ENCODE measurements around the gene MAP4.

Gene MAP4

DNA sequence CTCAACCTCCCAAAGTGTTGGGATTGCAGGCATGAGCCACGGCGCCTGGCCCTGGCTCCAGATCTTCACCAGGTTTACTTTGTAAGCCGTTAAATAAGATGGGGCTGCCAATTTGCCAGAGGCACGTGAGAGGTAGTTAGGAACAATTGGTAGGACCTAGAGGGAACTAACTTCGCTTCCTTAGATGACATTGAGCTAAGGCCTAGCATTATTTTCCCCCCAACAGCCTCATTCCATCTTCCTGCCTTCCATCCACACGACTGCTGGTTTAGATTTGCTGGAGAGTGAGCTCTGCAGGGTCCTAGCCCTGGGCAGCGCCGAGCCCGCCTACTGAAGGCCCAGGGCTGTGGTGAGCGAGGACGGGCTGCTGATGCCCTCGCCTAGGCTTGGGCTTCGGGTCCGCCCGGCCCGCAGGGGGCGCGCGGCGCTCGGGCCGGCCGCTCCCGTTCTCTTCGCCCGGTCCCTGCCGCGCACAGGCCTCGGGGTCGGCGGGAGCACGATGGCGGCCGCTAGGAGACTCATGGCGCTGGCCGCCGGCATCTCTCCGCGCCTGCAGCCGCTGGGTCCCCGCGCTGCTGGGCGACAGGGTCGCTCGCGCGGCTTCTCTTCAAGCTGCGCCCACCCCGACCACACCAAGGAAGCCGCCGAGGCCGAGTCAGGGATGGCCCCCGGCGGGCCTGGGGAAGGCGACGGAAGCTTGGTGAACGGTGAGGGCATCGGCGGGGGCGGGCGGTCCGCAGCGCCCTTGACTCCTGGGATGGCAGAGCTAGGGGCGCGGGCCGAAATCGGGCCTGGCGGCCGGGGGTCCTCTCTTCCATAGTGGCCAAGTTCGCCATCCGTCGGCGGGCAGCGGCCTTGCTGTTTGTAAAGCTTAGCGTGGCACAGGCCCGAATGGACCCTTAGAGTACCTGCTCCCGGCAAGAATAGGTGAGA, 191.4 kb downstream of the MAP4 start:
- Histone ChIP-seq H3K9ac (ENCODE audit: insufficient read length, low read depth) (peak overlapping the region; percentile 99), H3K9me3 (ENCODE audit: insufficient read depth, low read length) (no peaks in the 10 kb centered on the region), H3K4me3 (ENCODE audit: insufficient read length, low read depth) (peak overlapping the region; percentile 99), H3K4me1 (ENCODE audit: insufficient read depth, insufficient read length) (no peaks in the 10 kb centered on the region), H3K27me3 (ENCODE audit: insufficient read depth, insufficient read length) (no peaks in the 10 kb centered on the region), H3K36me3 (ENCODE audit: insufficient read depth, insufficient read length, low read length) (peaks cover 54% of the 10 kb centered on the region)
- DNase-seq (ENCODE audit: low read depth, low spot score), result peak; percentile 81
- TF ChIP-seq YY1 (IDR thresholded peaks at IDR 0.05; ENCODE audit: insufficient read depth, insufficient read length), result peak; percentile 83
- no peak for TF ChIP-seq ZNF274 (IDR thresholded peaks at IDR 0.05; ENCODE audit: low read depth, low read length)

DNA sequence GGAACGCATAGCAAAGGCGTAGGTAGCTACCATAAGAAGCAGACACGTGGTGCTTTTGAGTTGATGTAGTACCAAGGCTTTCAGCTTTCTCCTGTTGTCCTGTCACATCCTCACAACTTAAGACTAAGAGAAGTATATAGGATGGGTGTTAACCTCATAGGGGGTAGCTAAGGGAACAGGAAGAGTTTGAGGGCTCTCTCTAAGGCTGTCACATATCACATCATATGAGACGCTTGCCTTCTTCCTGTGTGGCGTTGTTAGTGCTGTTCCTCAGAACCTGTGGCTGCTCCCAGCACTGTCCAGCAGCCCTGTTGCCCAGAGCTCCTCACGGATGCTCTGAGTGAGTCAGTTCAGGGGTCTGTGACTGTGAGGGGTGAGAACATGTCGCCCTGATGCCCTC, 198.6 kb downstream of the MAP4 start:
- no peaks in the 10 kb centered on the region for H3K27me3 ChIP-seq (ENCODE audit: insufficient read depth, insufficient read length)
- no peaks in the 10 kb centered on the region for H3K4me1 ChIP-seq (ENCODE audit: insufficient read depth, insufficient read length)
- H3K4me3 ChIP-seq (ENCODE audit: insufficient read length, low read depth), result no peak overlapping the region
- peaks cover 66% of the 10 kb centered on the region for H3K36me3 ChIP-seq (ENCODE audit: insufficient read depth, insufficient read length, low read length)
- no peak overlapping the region for H3K9ac ChIP-seq (ENCODE audit: insufficient read length, low read depth)
- no peaks in the 10 kb centered on the region for H3K9me3 ChIP-seq (ENCODE audit: insufficient read depth, low read length)
- no peak for DNase-seq (ENCODE audit: low read depth, low spot score)
- TF ChIP-seq YY1 (IDR thresholded peaks at IDR 0.05; ENCODE audit: insufficient read depth, insufficient read length), result no peak

GRCh38 chr3:47813551-47814177, 202.6 kb downstream of the MAP4 start:
- Histone ChIP-seq H3K9me3 (ENCODE audit: insufficient read depth, low read length) (no peaks in the 10 kb centered on the region), H3K27me3 (ENCODE audit: insufficient read depth, insufficient read length) (no peaks in the 10 kb centered on the region), H3K9ac (ENCODE audit: insufficient read length, low read depth) (no peak overlapping the region), H3K4me1 (ENCODE audit: insufficient read depth, insufficient read length) (no peaks in the 10 kb centered on the region), H3K36me3 (ENCODE audit: insufficient read depth, insufficient read length, low read length) (peaks cover 66% of the 10 kb centered on the region), H3K4me3 (ENCODE audit: insufficient read length, low read depth) (no peak overlapping the region)
- TF ChIP-seq SUZ12 (IDR thresholded peaks at IDR 0.05; ENCODE audit: extremely low read depth, insufficient read depth, insufficient read length) (no peak), ZNF274 (IDR thresholded peaks at IDR 0.05; ENCODE audit: low read depth, low read length) (no peak), YY1 (IDR thresholded peaks at IDR 0.05; ENCODE audit: insufficient read depth, insufficient read length) (no peak)
- no peak for DNase-seq (ENCODE audit: low read depth, low spot score)

DNA sequence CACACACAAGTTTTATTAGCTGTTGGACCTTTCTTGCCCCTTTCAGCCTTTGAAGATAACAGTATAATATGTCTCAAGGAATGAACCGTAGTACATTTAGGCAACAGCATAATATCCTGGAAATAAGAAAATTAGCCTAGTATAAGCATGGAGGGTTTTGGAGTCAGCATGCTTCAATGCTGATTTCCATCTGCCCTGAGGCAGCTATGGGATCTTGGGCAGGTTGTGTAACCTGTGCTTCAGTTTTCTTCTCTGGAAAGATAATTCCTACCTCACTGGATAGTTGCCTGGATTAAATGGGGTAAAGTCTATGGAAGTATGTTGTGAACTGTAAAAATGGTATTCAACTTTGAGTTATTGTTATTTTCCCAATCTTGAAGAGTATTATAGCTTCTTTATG, 211.6 kb downstream of the MAP4 start:
- Histone ChIP-seq H3K9me3 (ENCODE audit: insufficient read depth, low read length) (no peaks in the 10 kb centered on the region), H3K27me3 (ENCODE audit: insufficient read depth, insufficient read length) (no peaks in the 10 kb centered on the region), H3K9ac (ENCODE audit: insufficient read length, low read depth) (no peak overlapping the region), H3K4me3 (ENCODE audit: insufficient read length, low read depth) (no peak overlapping the region), H3K4me1 (ENCODE audit: insufficient read depth, insufficient read length) (peaks cover 1% of the 10 kb centered on the region), H3K36me3 (ENCODE audit: insufficient read depth, insufficient read length, low read length) (peaks cover 27% of the 10 kb centered on the region)
- no peak for DNase-seq (ENCODE audit: low read depth, low spot score)
- TF ChIP-seq YY1 (IDR thresholded peaks at IDR 0.05; ENCODE audit: insufficient read depth, insufficient read length) (no peak), ZNF274 (IDR thresholded peaks at IDR 0.05; ENCODE audit: low read depth, low read length) (no peak), SUZ12 (IDR thresholded peaks at IDR 0.05; ENCODE audit: extremely low read depth, insufficient read depth, insufficient read length) (no peak)

- no peaks in the 10 kb centered on the region for H3K9me3 ChIP-seq (ENCODE audit: insufficient read depth, low read length)
- peaks cover 3% of the 10 kb centered on the region for H3K4me1 ChIP-seq (ENCODE audit: insufficient read depth, insufficient read length)
- H3K4me3 ChIP-seq (ENCODE audit: insufficient read length, low read depth), result peak overlapping the region; percentile 76
- DNase-seq (ENCODE audit: low read depth, low spot score), result no peak
- peaks cover 23% of the 10 kb centered on the region for H3K36me3 ChIP-seq (ENCODE audit: insufficient read depth, insufficient read length, low read length)
- peak overlapping the region; percentile 86 for H3K9ac ChIP-seq (ENCODE audit: insufficient read length, low read depth)
- TF ChIP-seq ZNF274 (IDR thresholded peaks at IDR 0.05; ENCODE audit: low read depth, low read length) (no peak), YY1 (IDR thresholded peaks at IDR 0.05; ENCODE audit: insufficient read depth, insufficient read length) (no peak), SUZ12 (IDR thresholded peaks at IDR 0.05; ENCODE audit: extremely low read depth, insufficient read depth, insufficient read length) (no peak)
- no peaks in the 10 kb centered on the region for H3K27me3 ChIP-seq (ENCODE audit: insufficient read depth, insufficient read length)
These were observed 212.7 kb downstream of the MAP4 start for GRCh38 chr3:47803480-47804025.

DNA sequence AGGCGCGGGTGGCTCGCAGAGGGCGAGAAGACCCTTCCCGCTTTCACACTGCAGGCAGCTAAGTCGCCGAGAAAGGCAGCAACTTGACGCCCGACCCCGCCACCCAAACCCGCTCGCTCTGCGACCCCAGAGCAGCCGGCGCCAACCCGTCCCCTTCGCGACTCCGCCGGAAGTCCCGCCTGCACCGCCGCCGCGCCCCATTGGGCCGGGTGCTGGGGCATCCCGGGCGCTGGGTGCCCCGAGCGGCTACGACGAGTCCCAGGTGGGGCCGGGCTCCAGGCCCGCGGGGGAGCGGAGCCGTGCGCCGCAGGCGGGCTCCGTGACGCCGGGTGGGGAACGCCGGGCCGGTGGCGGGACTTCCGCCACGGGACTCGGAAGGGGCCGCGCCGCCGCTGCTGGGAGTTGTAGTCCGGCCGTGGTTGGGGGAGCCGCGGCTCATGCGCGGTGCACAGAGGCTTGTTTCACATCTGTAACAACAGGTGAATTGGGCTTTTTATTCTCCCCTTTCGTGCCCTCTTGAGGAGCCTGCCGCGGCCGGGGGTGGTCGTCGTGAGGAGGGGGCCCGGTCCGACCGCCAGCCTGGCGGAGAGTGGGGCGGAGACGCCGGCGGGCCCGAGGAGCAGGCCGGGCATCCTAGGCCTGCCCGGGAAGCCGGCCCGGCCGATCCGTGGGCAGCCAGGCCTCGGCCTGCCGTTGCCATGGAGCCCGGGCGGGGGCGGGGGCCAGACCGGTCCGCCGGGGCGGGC, 213.3 kb downstream of the MAP4 start, which contains the start of gene DHX30:
DHX30 (plus strand) TSS at position 405 of the 746 bp plus-strand sequence. CDS start 7,546 bp downstream, outside the sequence.
- peak within 1 kb of the TSS; percentile 86 for H3K9ac ChIP-seq (ENCODE audit: insufficient read length, low read depth)
- peaks cover 20% of the 10 kb centered on the region for H3K36me3 ChIP-seq (ENCODE audit: insufficient read depth, insufficient read length, low read length)
- peaks cover 3% of the 10 kb centered on the region for H3K4me1 ChIP-seq (ENCODE audit: insufficient read depth, insufficient read length)
- H3K4me3 ChIP-seq (ENCODE audit: insufficient read length, low read depth), result peak within 1 kb of the TSS; percentile 76
- TF ChIP-seq YY1 (IDR thresholded peaks at IDR 0.05; ENCODE audit: insufficient read depth, insufficient read length) (no peak), SUZ12 (IDR thresholded peaks at IDR 0.05; ENCODE audit: extremely low read depth, insufficient read depth, insufficient read length) (no peak), ZNF274 (IDR thresholded peaks at IDR 0.05; ENCODE audit: low read depth, low read length) (no peak)
- no peaks in the 10 kb centered on the region for H3K9me3 ChIP-seq (ENCODE audit: insufficient read depth, low read length)
- no peak for DNase-seq (ENCODE audit: low read depth, low spot score)
- H3K27me3 ChIP-seq (ENCODE audit: insufficient read depth, insufficient read length), result no peaks in the 10 kb centered on the region

Data from NT2/D1 (cell line).